Right lobe of liver (tissue), 4 donors: Measurements from ENCODE around the gene MIP.

Experiments
- POLR2A ChIP-seq: fragments of 450-650 bp; IDR thresholded peaks from one replicate; pipeline ENCODE4 v1.6.1; 2017; ENCODE audit warnings: antibody characterized with exemption, mild to moderate bottlenecking
- TF ChIP-seq, protein P1 (sequence below), 4 donors: fragments of 200-600 bp in 3 of 4; fragments of 450-650 bp in 1 of 4; IDR thresholded peaks; one replicate each; pipeline versions ENCODE4 v1.5.1 to v1.8.0; 2016 to 2022; ENCODE audit warnings: antibody characterized with exemption in 4 of 4, mild to moderate bottlenecking in 2 of 4
- donor health status: DM: no; HTN: no; CAD: no.
- donor health status: DM: no; HTN: no; CAD: no.
- donor health status: DM: no; HTN: yes; CAD: no.

GRCh38 chr12:56425193-56425592 lies 29.3 kb downstream of the MIP start:
- TF ChIP-seq, protein P1, sequence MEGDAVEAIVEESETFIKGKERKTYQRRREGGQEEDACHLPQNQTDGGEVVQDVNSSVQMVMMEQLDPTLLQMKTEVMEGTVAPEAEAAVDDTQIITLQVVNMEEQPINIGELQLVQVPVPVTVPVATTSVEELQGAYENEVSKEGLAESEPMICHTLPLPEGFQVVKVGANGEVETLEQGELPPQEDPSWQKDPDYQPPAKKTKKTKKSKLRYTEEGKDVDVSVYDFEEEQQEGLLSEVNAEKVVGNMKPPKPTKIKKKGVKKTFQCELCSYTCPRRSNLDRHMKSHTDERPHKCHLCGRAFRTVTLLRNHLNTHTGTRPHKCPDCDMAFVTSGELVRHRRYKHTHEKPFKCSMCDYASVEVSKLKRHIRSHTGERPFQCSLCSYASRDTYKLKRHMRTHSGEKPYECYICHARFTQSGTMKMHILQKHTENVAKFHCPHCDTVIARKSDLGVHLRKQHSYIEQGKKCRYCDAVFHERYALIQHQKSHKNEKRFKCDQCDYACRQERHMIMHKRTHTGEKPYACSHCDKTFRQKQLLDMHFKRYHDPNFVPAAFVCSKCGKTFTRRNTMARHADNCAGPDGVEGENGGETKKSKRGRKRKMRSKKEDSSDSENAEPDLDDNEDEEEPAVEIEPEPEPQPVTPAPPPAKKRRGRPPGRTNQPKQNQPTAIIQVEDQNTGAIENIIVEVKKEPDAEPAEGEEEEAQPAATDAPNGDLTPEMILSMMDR (IDR thresholded peaks at IDR 0.05), result no peak
- TF ChIP-seq POLR2A, result no peak
